ENCODE data around the gene CREB3L1.
A peak's percentile ranks its signal among the peaks of the same experiment; 100 is the strongest.

CREB3L1 gene

DNA sequence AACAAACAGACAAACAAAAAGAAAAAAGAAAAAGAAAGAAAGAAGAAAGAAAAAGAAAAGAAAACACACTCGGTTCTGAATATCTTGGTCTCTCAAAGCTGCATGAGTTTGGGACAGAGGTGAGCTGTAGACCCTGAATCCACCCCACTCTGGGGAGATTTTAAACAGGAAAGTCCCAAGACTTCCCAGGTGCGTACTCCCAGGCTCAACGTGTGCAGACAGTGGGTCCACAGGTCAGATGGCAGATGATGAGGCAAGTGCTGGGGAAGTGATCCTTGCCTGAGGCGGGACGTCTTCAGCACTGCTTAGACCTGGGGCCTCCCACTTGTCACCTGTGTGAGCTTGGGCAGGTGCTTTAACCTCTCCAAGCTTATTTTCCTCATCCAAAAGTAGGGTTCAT is 9.3 kb downstream of the CREB3L1 start:
- no peak for TF ChIP-seq TEAD4 (IDR thresholded peaks at IDR 0.05)
- TF ChIP-seq, protein P1, sequence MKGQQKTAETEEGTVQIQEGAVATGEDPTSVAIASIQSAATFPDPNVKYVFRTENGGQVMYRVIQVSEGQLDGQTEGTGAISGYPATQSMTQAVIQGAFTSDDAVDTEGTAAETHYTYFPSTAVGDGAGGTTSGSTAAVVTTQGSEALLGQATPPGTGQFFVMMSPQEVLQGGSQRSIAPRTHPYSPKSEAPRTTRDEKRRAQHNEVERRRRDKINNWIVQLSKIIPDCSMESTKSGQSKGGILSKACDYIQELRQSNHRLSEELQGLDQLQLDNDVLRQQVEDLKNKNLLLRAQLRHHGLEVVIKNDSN (IDR thresholded peaks at IDR 0.05): no peak
- no peak for TF ChIP-seq REST (IDR thresholded peaks at IDR 0.05; ENCODE audit: low read depth)
- no peak for TF ChIP-seq TCF12 (IDR thresholded peaks at IDR 0.05; ENCODE audit: low read depth)
- TF ChIP-seq EP300 (IDR thresholded peaks at IDR 0.05; ENCODE audit: borderline replicate concordance): no peak
- TF ChIP-seq FOXM1 (IDR thresholded peaks at IDR 0.05; ENCODE audit: borderline replicate concordance, low read depth): no peak
- TF ChIP-seq NFIC (IDR thresholded peaks at IDR 0.05): no peak
- no peak for TF ChIP-seq CEBPB (IDR thresholded peaks at IDR 0.05)
- TF ChIP-seq TAF1 (IDR thresholded peaks at IDR 0.05; ENCODE audit: low read depth): no peak
- no peak for TF ChIP-seq EGR1 (IDR thresholded peaks at IDR 0.05)
- no peak for TF ChIP-seq YY1 (IDR thresholded peaks at IDR 0.05; ENCODE audit: low read depth)
- TF ChIP-seq, protein P2, sequence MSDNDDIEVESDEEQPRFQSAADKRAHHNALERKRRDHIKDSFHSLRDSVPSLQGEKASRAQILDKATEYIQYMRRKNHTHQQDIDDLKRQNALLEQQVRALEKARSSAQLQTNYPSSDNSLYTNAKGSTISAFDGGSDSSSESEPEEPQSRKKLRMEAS (IDR thresholded peaks at IDR 0.05): no peak
- no peak for TF ChIP-seq ZBTB7A (IDR thresholded peaks at IDR 0.05; ENCODE audit: low read depth)
- TF ChIP-seq RAD21 (IDR thresholded peaks at IDR 0.05; ENCODE audit: low read depth): no peak
- TF ChIP-seq CREB1 (IDR thresholded peaks at IDR 0.05; ENCODE audit: low read depth): no peak

DNA sequence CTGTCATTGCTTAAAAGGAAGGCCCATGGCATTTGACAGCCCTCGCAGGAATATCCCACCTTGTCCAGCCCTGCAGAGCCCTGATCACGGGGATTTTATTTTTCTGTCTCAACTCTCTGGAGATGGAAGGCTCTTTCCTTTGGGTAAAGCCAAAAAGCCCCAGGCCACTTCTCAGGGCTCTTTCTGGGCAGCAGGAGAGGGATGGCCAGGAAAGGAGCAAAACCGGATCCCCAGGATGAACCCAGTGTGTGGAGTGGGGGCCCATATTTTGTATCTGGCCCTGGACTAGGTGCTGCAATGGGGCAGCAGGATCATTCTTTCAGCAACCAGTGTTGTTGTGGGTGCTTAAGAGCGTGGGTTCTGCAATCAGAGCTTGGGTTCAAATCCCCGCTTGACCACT is 11.0 kb downstream of the CREB3L1 start:
- TF ChIP-seq NFIC (IDR thresholded peaks at IDR 0.05) (no peak), REST (IDR thresholded peaks at IDR 0.05; ENCODE audit: low read depth) (no peak), YY1 (IDR thresholded peaks at IDR 0.05; ENCODE audit: low read depth) (no peak)

- TF ChIP-seq TEAD4 (IDR thresholded peaks at IDR 0.05): no peak
Measured at GRCh38 chr11:46290011-46290410, 12.5 kb downstream of the CREB3L1 start.

GRCh38 chr11:46290598-46291309 is 13.3 kb downstream of the CREB3L1 start:
- TF ChIP-seq NFIC (IDR thresholded peaks at IDR 0.05) (0 out of 2 replicates have a peak, but pooled peaks have one; percentile 46), CREB1 (IDR thresholded peaks at IDR 0.05; ENCODE audit: low read depth) (no peak)

DNA sequence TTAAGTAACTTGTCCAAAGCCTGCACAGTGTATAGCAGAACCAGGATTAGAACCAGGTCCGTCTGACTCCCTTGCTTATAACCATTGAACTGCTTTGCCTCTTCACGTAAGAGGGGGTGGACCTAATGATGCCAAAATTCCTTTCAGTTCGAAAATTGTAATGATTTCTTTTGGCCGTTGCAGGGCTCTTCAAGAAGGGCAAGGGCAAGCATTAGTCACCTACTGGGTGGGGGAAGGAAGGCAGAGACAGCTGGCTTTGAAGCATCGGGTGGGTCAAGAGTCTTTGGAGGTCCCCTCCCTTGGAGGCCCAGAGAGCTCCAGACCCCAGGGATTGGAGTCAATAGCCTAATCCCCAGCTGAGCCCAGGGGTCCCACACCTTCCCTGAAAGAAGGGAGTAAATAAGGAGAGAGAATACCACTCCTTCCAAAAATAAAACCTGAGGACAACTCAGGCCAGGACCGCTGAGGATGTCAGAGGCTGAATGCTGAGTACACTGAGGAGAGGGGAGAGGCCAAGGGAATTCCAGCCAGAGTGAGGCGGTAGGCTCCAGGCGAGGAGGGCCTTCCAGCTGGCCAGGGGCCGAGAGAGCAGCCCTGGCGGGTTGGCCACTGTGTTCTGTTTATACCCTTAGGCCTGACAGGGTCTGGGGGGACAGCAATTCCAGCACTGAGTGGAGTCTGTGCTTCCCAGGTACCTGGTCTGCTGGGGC is 14.1 kb downstream of the CREB3L1 start:
- no peak for TF ChIP-seq EP300 (IDR thresholded peaks at IDR 0.05; ENCODE audit: borderline replicate concordance)
- no peak for TF ChIP-seq CEBPB (IDR thresholded peaks at IDR 0.05)
- no peak for TF ChIP-seq ZBTB7A (IDR thresholded peaks at IDR 0.05; ENCODE audit: low read depth)
- no peak for TF ChIP-seq NFIC (IDR thresholded peaks at IDR 0.05)

- TF ChIP-seq TCF12 (IDR thresholded peaks at IDR 0.05; ENCODE audit: low read depth) (no peak), ZBTB7A (IDR thresholded peaks at IDR 0.05; ENCODE audit: low read depth) (no peak)
- TF ChIP-seq, protein P1 (IDR thresholded peaks at IDR 0.05): no peak
Measured at GRCh38 chr11:46293066-46293465, 15.6 kb downstream of the CREB3L1 start.

DNA sequence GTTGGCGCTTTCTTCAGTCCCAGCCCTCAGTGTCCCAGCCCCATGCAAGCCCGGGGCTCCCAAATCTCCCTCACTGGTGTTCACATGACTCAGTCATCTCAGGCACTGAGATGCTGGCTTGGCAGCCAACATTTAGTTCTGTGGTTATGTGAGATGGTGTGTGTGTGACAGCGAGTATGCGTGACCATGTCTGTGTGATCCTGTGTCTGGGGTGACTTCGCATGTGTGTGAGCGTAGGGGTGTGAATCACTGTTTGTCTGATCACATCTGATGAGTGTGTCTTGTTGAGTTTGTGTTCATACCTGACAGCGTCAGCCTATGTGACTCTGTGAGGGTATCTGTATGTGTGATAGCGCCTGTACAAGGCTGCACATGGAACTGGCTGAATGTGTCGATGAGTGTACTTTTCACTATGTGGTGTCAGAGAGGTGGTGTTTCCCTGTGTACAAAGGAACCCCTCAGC is 16.2 kb downstream of the CREB3L1 start:
- TF ChIP-seq ZBTB7A (IDR thresholded peaks at IDR 0.05; ENCODE audit: low read depth) (no peak), EP300 (IDR thresholded peaks at IDR 0.05; ENCODE audit: borderline replicate concordance) (no peak), REST (IDR thresholded peaks at IDR 0.05; ENCODE audit: low read depth) (no peak), CREB1 (IDR thresholded peaks at IDR 0.05; ENCODE audit: low read depth) (no peak), CEBPB (IDR thresholded peaks at IDR 0.05) (no peak), EGR1 (IDR thresholded peaks at IDR 0.05) (no peak), TCF12 (IDR thresholded peaks at IDR 0.05; ENCODE audit: low read depth) (no peak), TAF1 (IDR thresholded peaks at IDR 0.05; ENCODE audit: low read depth) (no peak), NFIC (IDR thresholded peaks at IDR 0.05) (no peak), RAD21 (IDR thresholded peaks at IDR 0.05; ENCODE audit: low read depth) (no peak), TEAD4 (IDR thresholded peaks at IDR 0.05) (no peak), YY1 (IDR thresholded peaks at IDR 0.05; ENCODE audit: low read depth) (no peak), FOXM1 (IDR thresholded peaks at IDR 0.05; ENCODE audit: borderline replicate concordance, low read depth) (no peak)
- TF ChIP-seq, protein P2 (IDR thresholded peaks at IDR 0.05): no peak
- TF ChIP-seq, protein P1 (IDR thresholded peaks at IDR 0.05): no peak
